Lung (tissue), 12 donors: ENCODE results near the gene DDN. TPM values are rescaled to one million over a fixed set of nuclear protein-coding genes. Genes with fewer than 3 reads are reported as not detected.

Experiments used
- ATAC-seq: fragments of 200-7000 bp; cut with Tn5 transposase; one replicate; pipeline ENCODE4 v1.9.1; 2020; ENCODE audit warnings: moderate number of reproducible peaks; ENCODE audit not compliant: insufficient read depth, low FRiP score
- DNase-seq, 3 donors: peaks; one replicate each; pipeline ENCODE4 v3.0.0-alpha.2; 2013 to 2017
- H3K27ac ChIP-seq, 2 donors: one replicate each; pipeline ENCODE4 v1.5.1; 2013; ENCODE audit warnings: mild to moderate bottlenecking in 2 of 2, moderate library complexity in 2 of 2, control low read depth in 1 of 2, inconsistent platforms in 1 of 2, low read depth in 1 of 2, low read length in 1 of 2
- H3K27me3 ChIP-seq, 3 donors: one replicate each; pipeline ENCODE4 v1.5.1; 2013; ENCODE audit warnings: low read length in 2 of 3; ENCODE audit not compliant: control insufficient read depth in 3 of 3, insufficient read depth in 3 of 3
- H3K36me3 ChIP-seq, 4 donors: one replicate each; pipeline ENCODE4 v1.5.1; 2013; ENCODE audit warnings: low read length in 4 of 4, mild to moderate bottlenecking in 1 of 4, moderate library complexity in 1 of 4; ENCODE audit not compliant: control insufficient read depth in 4 of 4, insufficient read depth in 4 of 4
- H3K4me1 ChIP-seq, 5 donors: one replicate each; pipeline ENCODE4 v1.5.1; 2013; ENCODE audit warnings: low read length in 5 of 5, mild to moderate bottlenecking in 2 of 5, moderate library complexity in 1 of 5; ENCODE audit not compliant: control insufficient read depth in 5 of 5, insufficient read depth in 5 of 5
- H3K4me3 ChIP-seq: one replicate; pipeline ENCODE4 v1.5.1; 2013; ENCODE audit warnings: mild to moderate bottlenecking, control low read depth, moderate library complexity
- H3K9ac ChIP-seq, 2 donors: one replicate each; pipeline ENCODE4 v1.5.1; 2013; ENCODE audit warnings: low read length in 2 of 2, control low read depth in 1 of 2; ENCODE audit not compliant: insufficient read depth in 1 of 2
- H3K9me3 ChIP-seq, 4 donors: one replicate each; pipeline ENCODE4 v1.5.1; 2013; ENCODE audit warnings: low read length in 3 of 4, mild to moderate bottlenecking in 1 of 4, moderate library complexity in 1 of 4; ENCODE audit not compliant: control insufficient read depth in 4 of 4, insufficient read depth in 3 of 4
- WGBS, 2 donors: extraction: QIAGEN DNeasy Blood & Tissue Kit; methylation state at CpG; one replicate each; pipeline ENCODE4 v1.1.7; 2013; 5-methylcytosine and 5-hydroxymethylcytosine counted together
- polyA plus RNA-seq, 2 donors: library from polyadenylated mRNA; stranded (reverse); fragments of 200-250 nt; gene quantifications; one replicate each; pipeline ENCODE4 v1.2.1, GENCODE V29; 2013
- total RNA-seq, 2 donors: library from RNA; depleted of rRNA in 1 of 2; stranded (reverse); fragments of >200 nt in 1 of 2; gene quantifications; one replicate each; pipeline ENCODE4 v1.2.1, GENCODE V29; 2014 to 2021
- TF ChIP-seq, protein P1 (sequence below): IDR thresholded peaks from 2 replicates; pipeline ENCODE4 v1.5.1; 2012; ENCODE audit warnings: mild to moderate bottlenecking; ENCODE audit errors: control extremely low read depth, extremely low read depth
- donor health status: control.
- donor health status: control.
- donor health status: Bipolar disorder and iron deficiency.
- donor health status: healthy.
- donor health status: DM: yes; HTN: yes; CAD: no.

DDN gene
- total and polyA plus RNA-seq, 4 donors = 0.04 to 0.12 (median 0.09) TPM

DNA sequence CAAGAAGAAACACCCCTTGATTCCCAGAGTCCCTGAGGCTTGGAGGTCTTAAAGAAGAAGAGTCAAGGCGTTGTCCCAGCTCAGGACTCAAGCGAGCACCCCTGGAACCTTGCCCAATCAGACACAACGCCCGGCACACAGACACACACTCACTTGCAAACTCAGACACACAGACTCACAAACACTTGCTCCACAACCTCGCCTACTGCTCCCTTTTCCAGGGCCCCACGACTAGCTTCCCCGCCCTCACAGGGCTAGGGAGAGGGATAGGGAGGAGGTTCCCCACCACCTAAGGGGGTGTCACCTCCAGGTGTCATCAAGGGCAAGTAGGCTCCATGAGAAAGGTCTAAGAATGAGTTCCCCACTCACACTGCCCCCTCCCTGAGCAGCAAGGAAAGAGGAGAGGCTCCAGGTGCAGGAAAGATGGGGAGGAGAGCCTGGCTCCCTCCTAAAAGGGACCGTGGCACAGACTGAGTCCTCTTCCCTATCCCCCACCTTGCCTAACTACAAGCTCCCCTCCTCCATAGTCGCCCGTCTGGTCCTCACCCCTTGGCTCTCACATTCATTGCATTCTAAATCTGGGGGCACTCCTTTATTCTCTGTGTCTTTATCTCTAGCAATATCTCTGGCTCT, 28.4 kb downstream of the DDN start:
- Histone ChIP-seq H3K36me3 (no peaks in the 10 kb centered on the region), H3K27me3 (peaks cover 0 to 76% (median 62%) of the 10 kb centered on the region in 3 donors), H3K9ac (peak overlapping the region in 1 of 2 donors; percentile 23), H3K4me1 (peaks cover 0 to 13% (median 10%) of the 10 kb centered on the region in 5 donors), H3K27ac (no peak overlapping the region), H3K4me3 (no peak overlapping the region), H3K9me3 (peaks cover 0 to 4% (median 0%) of the 10 kb centered on the region in 4 donors)
- ATAC-seq (no peak), DNase-seq (no peak)
- WGBS, 2 donors = 22 to 35% methylated on average over 10 of the region's 10 CpGs
- TF ChIP-seq, protein P1, sequence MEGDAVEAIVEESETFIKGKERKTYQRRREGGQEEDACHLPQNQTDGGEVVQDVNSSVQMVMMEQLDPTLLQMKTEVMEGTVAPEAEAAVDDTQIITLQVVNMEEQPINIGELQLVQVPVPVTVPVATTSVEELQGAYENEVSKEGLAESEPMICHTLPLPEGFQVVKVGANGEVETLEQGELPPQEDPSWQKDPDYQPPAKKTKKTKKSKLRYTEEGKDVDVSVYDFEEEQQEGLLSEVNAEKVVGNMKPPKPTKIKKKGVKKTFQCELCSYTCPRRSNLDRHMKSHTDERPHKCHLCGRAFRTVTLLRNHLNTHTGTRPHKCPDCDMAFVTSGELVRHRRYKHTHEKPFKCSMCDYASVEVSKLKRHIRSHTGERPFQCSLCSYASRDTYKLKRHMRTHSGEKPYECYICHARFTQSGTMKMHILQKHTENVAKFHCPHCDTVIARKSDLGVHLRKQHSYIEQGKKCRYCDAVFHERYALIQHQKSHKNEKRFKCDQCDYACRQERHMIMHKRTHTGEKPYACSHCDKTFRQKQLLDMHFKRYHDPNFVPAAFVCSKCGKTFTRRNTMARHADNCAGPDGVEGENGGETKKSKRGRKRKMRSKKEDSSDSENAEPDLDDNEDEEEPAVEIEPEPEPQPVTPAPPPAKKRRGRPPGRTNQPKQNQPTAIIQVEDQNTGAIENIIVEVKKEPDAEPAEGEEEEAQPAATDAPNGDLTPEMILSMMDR = no peak

GRCh38 chr12:48969833-48970701, 29.1 kb downstream of the DDN start:
- Histone ChIP-seq H3K27ac (no peak overlapping the region), H3K4me3 (no peak overlapping the region), H3K9me3 (peaks cover 0 to 4% (median 0%) of the 10 kb centered on the region in 4 donors), H3K27me3 (peaks cover 0 to 76% (median 60%) of the 10 kb centered on the region in 3 donors), H3K9ac (no peak overlapping the region), H3K4me1 (peaks cover 0 to 13% (median 10%) of the 10 kb centered on the region in 5 donors), H3K36me3 (no peaks in the 10 kb centered on the region)
- ATAC-seq (no peak), DNase-seq (peak in 2 of 3 donors; percentile 48 to 50)
- WGBS, 2 donors = 8 to 11% methylated on average over 62 to 77 of the region's 77 CpGs
- TF ChIP-seq, protein P1 = no peak

- no peak overlapping the region for H3K27ac ChIP-seq
- no peaks in the 10 kb centered on the region for H3K36me3 ChIP-seq
- no peak overlapping the region for H3K4me3 ChIP-seq
- DNase-seq (no peak), ATAC-seq (no peak)
- H3K9me3 ChIP-seq = peaks cover 0 to 4% (median 0%) of the 10 kb centered on the region in 4 donors
- H3K9ac ChIP-seq = no peak overlapping the region
- TF ChIP-seq, protein P1 = no peak
- 61 to 62% methylated on average over 8 of the region's 8 CpGs for WGBS, 2 donors
- peaks cover 0 to 13% (median 10%) of the 10 kb centered on the region in 5 donors for H3K4me1 ChIP-seq
- peaks cover 0 to 79% (median 58%) of the 10 kb centered on the region in 3 donors for H3K27me3 ChIP-seq
Observed at GRCh38 chr12:48969160-48969771, 29.9 kb downstream of the DDN start.
